GM12873 (cell line): ENCODE results near the gene INKA2.
A peak's percentile ranks its signal among the peaks of the same experiment; 100 is the strongest.

ENCODE experiments used
- TF ChIP-seq, protein P1 (sequence below): IDR thresholded peaks from 2 replicates; pipeline ENCODE4 v1.5.1; 2012; ENCODE audit warnings: low read depth, mild to moderate bottlenecking, moderate library complexity, low read length, control low read depth; ENCODE audit not compliant: insufficient read depth; ENCODE audit errors: missing control alignments

Gene INKA2

DNA sequence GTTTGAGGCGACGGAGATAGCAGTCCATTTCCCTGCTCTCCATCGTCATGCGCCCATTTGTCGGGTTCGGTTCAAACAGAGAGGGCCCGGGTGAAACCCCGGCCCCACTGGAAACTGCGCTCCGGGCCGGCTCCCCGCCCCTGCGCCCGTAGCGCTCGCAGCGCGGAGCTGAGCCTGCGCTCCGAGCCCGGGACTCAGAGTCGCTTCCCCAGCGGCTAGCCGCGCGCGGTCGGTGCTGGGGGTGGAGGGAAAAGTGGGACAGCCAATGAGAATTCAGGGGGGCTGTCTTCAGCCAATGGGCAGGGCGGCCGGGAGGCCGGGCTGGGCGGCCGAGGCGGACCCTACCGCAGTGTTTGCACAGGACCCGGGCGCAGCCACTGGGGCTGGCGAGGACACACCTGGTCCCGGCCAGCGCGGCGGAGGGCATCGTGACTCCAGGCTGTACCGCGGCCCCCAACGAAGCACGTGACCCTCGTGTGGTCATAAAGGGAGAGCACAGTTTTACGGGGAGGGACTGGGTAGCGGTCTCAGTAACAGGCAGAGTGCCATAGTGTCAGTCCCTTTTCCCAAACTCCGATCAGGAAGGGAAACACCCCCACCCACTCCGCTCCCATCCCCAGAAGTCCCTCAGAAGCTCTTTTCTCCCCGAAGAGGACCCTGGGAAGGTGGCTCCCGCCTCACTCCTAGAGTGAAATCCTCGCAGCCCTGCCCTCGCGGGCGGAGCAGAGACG lies at the start of gene INKA2:
Gene INKA2 (minus strand): TSS at position 202 of the 731 bp plus-strand sequence. CDS start 153 bp downstream, at position 49.
- TF ChIP-seq, protein P1, sequence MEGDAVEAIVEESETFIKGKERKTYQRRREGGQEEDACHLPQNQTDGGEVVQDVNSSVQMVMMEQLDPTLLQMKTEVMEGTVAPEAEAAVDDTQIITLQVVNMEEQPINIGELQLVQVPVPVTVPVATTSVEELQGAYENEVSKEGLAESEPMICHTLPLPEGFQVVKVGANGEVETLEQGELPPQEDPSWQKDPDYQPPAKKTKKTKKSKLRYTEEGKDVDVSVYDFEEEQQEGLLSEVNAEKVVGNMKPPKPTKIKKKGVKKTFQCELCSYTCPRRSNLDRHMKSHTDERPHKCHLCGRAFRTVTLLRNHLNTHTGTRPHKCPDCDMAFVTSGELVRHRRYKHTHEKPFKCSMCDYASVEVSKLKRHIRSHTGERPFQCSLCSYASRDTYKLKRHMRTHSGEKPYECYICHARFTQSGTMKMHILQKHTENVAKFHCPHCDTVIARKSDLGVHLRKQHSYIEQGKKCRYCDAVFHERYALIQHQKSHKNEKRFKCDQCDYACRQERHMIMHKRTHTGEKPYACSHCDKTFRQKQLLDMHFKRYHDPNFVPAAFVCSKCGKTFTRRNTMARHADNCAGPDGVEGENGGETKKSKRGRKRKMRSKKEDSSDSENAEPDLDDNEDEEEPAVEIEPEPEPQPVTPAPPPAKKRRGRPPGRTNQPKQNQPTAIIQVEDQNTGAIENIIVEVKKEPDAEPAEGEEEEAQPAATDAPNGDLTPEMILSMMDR, result peak; percentile 2

DNA sequence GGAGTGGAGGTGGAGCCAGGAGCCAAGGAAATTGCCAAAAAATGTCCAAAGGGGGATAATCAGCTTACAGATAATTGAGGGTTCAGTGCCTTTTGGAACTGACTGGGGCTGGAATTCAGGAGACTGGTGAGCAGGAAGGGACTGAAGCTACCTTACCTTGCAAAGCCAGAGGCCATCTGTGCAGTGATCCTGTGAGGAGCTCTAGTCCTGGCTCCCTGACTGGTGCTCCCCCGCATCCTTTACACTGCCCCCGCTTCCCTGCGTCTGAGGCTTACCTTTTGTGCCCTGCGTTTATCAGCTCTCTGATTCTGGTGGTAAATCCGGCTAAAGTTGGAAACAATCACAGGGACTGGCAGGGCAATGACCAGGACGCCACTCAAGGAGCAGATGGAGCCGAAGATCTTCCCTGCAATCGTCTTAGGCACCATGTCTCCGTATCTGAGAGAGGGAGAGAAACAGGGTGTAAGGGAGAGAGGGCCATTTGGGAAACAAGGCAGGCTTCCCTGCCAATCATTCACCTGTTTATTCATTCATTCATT lies 47.5 kb upstream of the INKA2 start:
- TF ChIP-seq, protein P1, result no peak

DNA sequence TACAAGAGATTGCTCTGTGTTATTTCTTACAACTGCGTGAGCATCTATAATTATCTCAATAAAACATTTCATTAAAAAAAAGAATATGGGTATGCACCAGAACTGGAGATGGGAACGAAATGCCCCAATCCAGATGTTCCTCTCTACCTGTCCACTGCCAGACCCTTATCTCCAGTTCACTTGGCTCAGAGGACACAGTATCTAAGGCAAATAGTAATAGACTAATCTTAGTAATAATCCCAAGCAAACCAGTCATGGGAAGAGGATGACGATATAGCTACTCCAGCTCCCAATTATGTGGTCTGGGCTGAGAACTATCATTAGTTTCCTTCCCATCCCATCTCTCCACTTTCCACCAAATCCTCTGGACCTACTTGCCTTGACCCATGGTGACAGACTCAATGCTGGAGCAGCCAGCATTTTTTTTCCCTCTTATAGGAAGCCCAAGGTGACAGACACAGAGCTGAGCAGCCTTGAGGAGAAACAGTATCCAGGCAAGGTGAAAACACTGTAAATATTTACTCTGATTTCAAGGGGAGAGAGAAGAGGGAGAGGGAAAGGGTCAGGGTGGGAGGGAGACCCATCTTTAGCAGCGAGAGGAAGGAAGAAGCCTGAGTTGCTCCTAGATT lies 45.2 kb upstream of the INKA2 start:
- TF ChIP-seq, protein P1, result no peak

DNA sequence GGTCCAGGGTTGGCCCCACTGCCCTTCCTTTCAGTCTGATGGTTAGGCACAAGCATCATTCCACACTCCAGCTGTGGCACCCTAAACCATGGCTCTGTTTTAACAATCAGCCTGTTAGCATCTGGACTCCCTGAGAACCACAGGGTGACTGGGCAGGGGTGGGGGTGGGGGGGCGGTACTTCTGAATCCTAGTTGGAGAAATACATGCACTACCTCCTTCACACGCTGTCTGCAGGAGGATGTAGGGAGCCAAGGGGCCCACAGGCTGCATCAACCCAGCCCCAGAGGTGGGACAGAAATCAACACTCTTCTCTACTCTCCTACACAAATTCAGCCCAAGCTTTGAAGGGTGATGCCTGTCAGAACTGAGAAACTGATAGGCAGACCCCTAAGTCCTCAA lies 40.4 kb upstream of the INKA2 start:
- TF ChIP-seq, protein P1, result no peak

DNA sequence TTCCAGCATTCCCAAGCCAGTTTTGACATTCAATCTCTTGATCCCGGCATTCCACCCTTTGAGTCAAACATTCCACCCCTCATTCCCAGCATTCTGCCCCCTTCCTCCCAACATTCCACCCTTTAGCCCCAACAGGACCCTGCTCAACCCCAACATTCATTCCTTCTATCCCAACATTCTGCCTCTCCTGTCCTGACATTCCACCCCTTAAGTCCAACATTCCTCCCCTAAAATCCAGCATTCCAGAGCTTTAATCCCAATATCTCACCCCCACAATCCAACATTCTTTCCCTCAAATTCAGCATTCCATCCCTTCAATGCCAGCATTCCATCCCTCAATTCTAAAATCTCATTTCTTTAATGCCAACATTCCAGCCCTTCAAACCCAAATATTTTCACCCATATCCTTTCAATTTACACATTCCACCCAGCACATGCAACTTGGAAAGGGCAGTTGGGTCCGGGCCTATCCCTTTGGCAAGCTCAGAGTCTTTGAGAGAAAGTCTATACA lies 39.4 kb upstream of the INKA2 start:
- TF ChIP-seq, protein P1, result no peak

DNA sequence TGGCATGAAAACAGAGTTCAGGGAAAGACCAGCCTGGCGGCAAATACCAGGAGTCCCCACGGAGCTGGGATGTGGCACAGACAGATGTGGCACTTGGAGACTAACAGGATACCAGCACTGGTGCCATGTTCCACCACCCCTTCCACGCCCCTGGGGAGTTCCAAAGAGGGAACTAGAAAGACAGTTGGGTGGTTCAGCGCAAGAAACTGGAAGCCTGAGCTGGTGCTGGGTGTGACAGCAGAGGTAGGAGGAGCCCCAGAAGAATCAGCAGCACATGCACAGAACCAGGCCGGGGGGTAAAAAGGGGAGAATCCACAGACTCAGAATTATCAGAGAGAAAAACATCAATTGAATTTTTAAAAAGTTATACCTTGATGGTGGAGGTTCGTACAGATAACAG lies 38.9 kb upstream of the INKA2 start:
- TF ChIP-seq, protein P1, result no peak

DNA sequence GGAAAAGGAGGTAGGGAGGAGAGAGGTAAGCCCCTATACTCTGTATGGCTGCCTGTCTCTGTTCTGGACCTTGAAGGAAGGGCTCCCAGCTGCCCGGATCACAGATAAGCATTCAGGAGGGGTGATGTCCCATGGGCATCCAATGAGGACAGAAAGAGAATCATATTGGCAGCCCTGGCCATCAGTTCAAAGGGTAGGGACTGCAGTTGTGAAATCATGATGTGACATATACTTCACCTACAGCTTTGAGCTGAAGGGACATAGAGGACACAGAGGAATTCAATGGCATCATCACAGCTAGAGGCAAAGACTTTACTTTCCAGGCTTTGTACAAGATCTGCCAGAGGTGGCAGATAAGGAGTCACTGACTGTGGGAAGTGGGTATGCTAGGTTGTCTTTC lies 38.1 kb upstream of the INKA2 start:
- TF ChIP-seq, protein P1, result no peak
